HG03575 (cell line): ENCODE measurements around the gene CALHM4.
A peak's percentile ranks its signal among the peaks of the same experiment; 100 is the strongest.

ENCODE experiments used
- ATAC-seq: cut with Tn5 transposase; IDR thresholded peaks from one replicate; pipeline ENCODE4 v1.9.1; 2021; ENCODE audit not compliant: unreplicated experiment, insufficient number of reproducible peaks, low FRiP score; ENCODE audit errors: extremely low read depth

CALHM4 gene

GRCh38 chr6:116553451-116553850 lies at the start of gene CALHM4:
Gene CALHM4 (plus strand): TSS chr6:116553751. CDS start chr6:116553794, 43 bp downstream.
- no peak for ATAC-seq

- no peak for ATAC-seq
Measured at GRCh38 chr6:116507324-116507723, 46.2 kb upstream of the CALHM4 start.

- ATAC-seq: no peak
Measured at GRCh38 chr6:116508527-116508926, 45.0 kb upstream of the CALHM4 start.

GRCh38 chr6:116511424-116512110 lies 42.0 kb upstream of the CALHM4 start, which contains the start of gene CALHM5:
Gene CALHM5 (plus strand): TSS chr6:116511639. CDS start chr6:116511697, 58 bp downstream.
- no peak for ATAC-seq

- ATAC-seq: peak; percentile 73
Measured at GRCh38 chr6:116512111-116512559, 41.4 kb upstream of the CALHM4 start.

- no peak for ATAC-seq
Measured at GRCh38 chr6:116512734-116513133, 40.8 kb upstream of the CALHM4 start.

GRCh38 chr6:116513224-116513875 lies 40.2 kb upstream of the CALHM4 start:
- ATAC-seq: no peak

GRCh38 chr6:116514111-116514510 lies 39.4 kb upstream of the CALHM4 start:
- no peak for ATAC-seq

- no peak for ATAC-seq
Measured at GRCh38 chr6:116515141-116515540, 38.4 kb upstream of the CALHM4 start.

- no peak for ATAC-seq
Measured at GRCh38 chr6:116518621-116519368, 34.8 kb upstream of the CALHM4 start.

- ATAC-seq: no peak
Measured at GRCh38 chr6:116522896-116523295, 30.7 kb upstream of the CALHM4 start.

- no peak for ATAC-seq
Measured at GRCh38 chr6:116524236-116524635, 29.3 kb upstream of the CALHM4 start.

GRCh38 chr6:116528133-116528532 lies 25.4 kb upstream of the CALHM4 start:
- no peak for ATAC-seq

- ATAC-seq: no peak
Measured at GRCh38 chr6:116528780-116529179, 24.8 kb upstream of the CALHM4 start.

GRCh38 chr6:116529466-116530290 lies 23.9 kb upstream of the CALHM4 start:
- ATAC-seq: no peak

- no peak for ATAC-seq
Measured at GRCh38 chr6:116530436-116530835, 23.1 kb upstream of the CALHM4 start.

- ATAC-seq: no peak
Measured at GRCh38 chr6:116531675-116532570, 21.6 kb upstream of the CALHM4 start.
